NCI-H2029 treated with DMSO at 0.1 percent for 48 hours (cell line): ENCODE results near the gene PLEKHM3.
A peak's percentile ranks its signal among the peaks of the same experiment; 100 is the strongest.
"Not testable (repeated sequence)": the region's sequence is repeated elsewhere in the genome, so short reads cannot be mapped to it uniquely, and the experiment has no call there.

Experiments used
- DNase-seq: peaks from one replicate; lab custom pipeline; 2025; lab: John Stamatoyannopoulos, UW

Gene PLEKHM3

DNA sequence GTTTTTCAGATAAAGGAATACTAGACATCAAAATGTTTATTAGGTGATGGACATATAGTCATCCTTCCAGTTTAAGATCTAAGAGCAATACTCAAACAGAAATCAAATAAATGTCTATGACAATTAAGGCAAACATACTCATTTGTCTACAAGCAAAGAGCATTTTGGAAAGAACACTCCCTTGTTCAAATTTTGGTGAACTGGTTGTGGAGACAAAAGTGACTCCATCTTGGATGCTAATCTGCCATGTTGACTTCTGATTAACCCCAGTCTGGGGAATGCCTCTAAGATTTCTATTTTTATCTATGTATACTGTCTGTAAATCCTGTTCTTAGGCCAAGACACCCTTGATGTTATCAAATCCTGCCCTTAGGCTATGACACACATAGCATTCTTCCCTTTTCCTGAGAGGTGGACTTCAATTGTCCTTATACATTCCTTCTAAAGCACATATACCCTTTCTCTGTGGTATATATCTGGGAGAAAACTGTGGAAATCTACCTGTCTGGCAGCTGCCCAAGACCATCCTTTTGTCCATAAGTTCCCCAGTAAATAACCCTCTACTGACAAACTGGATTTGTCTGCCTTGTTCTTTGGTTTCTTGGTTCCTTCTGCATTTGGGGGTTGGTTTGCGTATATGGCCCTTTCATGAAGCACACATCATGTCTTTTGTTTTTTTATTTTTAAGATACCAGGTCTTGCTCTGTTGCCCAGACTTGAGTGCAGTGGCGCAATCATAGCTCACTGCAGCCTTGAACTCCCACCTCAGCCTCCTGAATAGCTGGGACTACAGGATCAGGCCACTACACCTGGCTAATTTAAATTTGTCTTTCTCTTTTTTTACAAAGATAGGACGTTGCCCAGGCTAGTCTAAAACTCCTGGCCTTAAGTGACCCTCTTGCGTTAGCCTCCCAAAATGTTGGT, 12.5 kb upstream of the PLEKHM3 start:
- no peak for DNase-seq

DNA sequence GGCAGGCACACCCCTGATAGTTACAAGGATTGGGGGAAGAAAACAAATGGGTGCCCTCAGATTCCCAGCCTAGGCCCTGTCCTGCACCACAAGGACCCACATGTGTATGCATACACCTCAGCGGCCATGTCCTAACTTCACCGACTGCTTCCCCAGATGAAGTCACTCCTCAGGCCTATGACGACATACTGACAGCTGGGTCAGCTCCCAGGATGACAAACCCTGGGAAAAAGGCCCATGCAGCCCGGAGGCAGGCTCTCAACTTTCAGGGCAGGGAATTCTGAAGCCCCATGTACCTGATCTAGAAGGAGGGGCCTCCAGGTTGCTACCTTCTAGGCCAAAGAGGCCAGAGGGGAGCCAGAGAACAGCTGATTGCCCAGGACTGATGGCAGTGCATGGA, 11.0 kb upstream of the PLEKHM3 start:
- no peak for DNase-seq

DNA sequence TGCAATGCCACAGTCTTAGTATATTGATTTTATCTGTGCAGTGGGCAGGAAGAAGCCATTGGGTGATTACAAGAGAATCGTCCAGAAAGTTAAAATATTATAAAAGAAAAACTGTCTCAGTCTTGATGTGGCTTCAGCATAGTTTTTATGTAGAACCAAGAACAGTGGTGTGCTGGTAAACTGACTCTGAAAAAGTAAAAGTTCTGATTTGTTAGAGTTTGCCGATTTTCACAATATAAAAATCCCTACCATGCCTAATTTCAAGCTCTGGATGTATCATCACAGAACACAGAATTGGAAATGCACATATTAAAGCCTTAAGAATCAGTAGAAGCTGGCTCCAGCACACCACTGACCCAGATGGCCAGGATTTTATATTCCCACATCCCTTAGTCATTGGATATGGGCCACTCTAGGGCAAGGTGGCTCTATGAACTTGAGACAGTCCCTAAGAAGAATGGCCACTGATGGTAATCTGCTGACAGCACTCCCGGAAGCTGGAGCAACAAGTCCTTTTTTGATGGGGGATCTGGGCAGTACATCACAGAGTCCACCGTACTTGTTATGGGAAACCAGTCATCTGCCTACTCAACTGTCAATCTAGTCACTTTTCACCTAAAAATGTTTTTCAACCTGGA, 9.3 kb upstream of the PLEKHM3 start:
- no peak for DNase-seq

DNA sequence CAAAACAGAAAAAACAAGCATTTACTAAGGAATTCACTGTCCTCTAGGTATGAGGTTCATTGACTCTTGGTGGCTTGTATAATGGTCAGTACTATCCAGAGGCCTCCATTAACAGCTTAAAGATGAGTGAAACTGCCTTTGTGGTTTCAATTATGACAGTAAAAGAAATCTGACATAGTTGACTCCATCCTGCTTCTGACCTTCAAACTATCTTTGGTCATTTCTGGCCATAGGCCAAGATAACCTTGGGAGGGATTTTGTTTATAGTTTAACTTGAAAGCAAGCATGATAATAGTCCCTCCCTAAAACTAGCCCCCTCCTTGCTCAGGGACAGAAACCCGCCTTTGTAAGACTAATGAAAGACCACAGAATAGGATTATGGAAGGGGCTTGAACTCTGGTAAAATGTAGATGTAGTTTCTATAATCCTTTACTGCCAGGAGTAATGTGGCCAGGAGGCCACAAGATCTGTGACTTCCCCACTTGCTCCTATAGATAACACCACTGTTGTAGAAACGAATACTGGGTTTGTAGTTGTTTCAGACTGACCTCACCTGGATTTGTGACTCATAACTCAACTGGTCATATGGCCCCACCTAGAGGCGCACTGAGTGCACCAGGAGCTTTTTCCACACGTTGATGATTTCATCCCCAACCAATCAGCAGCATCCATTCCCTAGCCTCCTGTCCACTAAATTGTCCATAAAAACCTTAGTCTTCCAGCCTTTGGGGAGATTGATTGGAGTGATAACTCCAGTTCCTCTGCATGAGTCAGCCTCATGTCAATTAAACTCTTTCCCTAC, 8.6 kb upstream of the PLEKHM3 start:
- no peak for DNase-seq

DNA sequence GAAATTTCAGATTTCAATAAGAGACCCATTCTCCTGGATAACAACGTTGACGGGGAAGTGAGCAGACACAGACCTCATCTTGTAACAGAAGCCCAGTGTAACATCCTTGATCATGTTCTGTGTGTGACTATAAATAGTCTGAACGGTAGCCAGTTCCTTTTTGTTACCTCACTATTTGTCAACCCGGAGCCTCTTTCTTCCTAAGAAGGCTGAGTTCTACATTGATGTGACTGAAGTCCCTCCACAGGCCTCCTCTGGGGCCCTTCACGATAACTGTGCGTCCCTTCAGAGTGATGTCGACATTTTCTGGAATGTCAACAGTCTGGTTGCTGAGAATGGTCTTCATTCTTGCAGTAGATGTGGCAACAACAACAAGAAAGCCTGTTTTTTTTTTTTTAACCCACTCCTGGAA, 6.3 kb upstream of the PLEKHM3 start:
- DNase-seq, result no peak

DNA sequence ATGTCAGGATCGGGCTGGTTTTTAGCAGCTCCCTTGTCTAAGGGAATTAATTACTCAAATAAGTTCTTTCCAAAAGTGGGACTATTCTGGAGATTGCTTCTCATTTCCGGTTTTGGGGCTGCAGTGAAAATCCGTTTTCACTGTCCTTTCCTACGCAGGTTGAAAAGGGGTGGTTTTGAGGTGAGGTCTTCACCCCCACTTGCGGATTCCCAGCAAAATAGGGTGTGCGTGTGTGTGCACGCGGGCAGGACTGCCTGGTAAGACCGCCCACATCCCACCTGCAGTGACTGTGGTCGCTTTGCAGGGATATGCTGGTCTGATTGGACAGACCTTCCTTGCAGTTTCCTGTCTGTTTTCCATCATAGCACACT, 472 bp upstream of the PLEKHM3 start:
- no peak for DNase-seq

DNA sequence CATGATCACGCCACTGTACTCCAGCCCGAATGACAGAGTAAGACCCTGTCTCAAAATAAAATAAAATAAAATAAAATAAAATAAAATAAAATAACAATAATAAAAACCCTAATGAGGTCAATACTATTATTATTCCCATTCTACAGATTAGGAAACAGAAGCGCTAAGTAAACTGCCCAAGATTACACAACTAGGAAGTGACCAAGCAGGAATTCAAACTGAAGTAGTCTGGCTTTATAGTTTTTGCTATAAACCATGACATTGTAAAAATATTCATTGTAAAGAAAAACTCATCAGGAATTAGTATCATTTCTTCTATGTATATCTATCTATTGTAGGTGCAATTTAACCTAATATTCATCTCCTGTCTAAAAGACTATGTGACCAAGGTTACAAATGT, 1.2 kb downstream of the PLEKHM3 start:
- DNase-seq, result no peak

DNA sequence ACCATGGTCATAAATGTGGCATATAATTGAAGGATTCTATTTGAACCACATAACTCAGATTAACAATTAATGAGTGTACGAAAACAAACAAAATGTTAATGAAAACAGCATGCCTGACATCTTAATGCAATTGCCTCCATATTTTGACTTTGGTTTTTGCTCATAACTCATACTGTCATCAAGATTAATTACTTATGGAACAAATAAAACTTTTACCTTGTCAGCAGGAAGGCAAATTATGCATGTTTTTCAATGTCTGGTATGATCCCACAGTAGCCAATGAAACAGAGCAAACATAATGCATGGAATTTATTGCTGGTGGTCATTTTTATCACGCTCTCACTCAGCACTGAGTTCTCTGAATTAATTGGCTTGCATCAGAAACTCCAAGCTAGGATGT, 5.1 kb downstream of the PLEKHM3 start:
- DNase-seq, result no peak

DNA sequence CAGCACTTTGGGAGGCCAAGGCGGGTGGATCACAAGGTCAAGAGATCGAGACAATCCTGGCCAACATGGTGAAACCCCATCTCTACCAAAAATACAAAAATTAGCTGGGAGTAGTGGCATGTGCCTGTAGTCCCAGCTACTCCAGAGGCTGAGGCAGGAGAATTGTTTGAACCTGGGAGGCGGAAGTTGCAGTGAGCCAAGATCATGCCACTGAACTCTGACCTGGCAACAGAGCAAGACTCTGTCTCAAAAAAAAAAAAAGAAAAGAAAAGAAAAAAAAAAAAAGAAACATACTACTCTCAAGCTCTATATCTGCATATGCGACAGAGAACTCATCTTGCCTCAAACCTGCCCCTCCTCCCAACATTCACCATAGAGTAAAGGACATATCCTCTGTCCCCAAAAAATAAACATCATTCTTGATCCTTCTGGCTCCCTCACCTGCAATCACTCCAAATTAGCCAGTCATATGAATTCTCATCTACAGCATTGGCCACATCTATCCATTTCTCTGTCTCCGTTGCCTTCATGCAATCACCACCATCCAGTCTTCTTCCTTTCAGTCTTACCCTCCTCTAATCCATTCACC, 7.1 kb downstream of the PLEKHM3 start:
- DNase-seq, result not testable (repeated sequence)

DNA sequence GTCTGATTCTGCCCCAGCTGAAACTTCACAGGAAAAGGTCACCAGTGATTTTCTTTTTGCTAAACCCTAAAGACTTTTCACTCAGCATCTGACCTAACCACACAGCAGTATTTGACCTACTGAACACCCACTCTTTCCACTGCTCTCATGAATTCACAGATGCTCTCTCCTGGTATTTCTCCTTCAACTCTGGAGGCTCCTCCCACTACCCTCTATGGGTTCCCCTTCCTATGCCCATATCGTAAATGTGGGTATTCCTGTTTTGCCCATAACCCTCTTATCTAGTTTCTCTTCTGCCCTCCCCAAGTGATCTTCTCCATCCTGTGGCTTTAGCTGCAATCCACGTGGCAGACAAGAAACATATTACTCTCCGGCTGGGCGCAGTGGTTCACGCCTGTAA, 7.6 kb downstream of the PLEKHM3 start:
- DNase-seq, result no peak

DNA sequence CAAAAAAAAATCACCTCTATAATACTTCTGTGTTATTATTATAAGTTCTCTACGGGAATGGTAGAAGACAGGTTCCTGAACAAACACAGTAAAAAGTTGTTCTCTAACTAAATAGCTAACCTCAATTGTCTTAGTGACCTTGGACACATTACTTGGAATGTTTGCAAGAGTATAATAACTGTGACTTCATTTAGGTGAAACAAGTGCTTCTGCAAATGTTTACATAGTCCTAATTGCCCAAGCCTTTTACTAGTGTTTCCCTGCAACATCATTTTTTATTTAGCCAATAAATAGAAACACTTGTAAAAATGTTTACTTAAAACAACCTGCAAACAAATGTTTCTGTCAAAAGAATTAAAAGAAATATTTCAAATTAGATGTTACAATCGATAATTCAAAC, 9.9 kb downstream of the PLEKHM3 start:
- DNase-seq, result peak; percentile 45

DNA sequence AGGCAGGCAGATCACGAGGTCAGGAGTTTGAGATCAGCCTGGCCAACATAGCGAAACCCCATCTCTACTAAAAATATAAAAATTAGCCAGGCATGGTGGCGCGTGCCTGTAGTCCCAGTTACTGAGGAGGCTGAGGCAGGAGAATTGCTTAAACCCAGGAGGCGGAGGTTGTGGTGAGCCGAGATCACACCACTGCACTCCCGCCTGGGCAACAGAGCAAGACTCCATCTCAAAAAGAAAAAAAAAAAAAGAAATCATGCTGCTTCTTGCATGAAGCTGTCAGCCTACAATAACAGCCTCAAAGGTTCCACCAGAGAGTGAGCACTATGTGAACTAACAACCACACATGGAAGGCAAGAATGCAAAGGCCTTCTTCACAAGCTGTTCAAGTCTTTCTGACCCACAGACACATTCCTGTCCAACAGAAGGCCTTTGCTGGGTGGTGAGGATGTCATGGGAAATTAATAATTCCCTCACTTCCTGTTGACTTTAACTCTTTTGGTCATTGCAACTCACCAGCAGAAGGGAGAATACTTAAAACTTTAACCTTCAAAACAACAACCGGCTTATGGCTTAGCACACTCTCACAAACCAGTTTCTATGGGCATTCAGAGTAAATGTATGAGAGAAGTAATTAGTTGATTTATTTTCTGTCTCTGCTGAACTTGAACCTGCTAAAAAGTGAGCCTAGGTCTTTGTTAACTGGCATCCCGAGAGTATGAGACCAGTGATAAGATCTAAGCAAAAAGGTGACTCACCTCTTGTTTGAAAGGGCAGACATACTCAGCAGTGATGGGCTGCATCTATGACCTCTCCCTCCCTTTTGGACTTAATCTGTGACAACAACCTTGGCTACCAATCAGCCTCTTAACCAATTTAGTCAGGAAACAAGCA, 11.8 kb downstream of the PLEKHM3 start:
- peak; percentile 8 for DNase-seq

DNA sequence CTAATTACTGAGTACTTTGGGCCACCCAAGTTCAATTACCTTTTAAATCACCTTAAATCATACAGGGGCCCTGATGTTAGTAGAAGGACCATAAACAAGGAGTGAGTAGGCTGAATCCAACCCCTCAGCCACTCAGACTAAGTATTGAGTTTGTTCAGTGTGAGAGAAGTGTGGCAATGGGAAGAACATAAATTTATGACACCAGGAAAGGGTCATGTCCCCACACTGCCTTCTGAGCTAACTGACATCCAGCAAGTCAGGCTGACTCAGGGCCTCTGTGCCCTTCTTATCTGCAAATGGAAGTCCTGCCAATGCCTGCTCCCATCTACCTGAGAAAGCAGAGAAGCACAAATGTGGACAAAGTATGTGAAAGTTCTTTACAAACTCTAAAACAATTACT, 12.9 kb downstream of the PLEKHM3 start:
- DNase-seq, result no peak

DNA sequence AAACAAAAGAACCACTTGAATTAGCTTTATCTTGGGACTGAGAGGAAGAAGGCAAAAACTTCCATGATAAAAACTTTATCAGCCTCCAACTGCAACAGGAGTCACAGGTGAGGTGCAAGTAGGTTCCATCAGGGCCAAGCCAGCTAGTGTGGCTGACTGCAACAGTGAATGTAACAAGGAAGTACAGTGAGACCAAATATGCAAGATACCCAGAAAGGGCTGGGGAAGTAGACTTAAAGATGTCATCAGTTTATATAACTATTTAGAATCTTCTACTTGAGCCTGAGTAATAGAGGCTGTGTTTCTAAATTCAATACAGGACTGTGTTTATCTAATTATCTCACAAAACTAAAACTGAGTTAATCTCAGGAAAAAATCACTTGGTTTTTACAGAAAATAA, 14.8 kb downstream of the PLEKHM3 start:
- no peak for DNase-seq

DNA sequence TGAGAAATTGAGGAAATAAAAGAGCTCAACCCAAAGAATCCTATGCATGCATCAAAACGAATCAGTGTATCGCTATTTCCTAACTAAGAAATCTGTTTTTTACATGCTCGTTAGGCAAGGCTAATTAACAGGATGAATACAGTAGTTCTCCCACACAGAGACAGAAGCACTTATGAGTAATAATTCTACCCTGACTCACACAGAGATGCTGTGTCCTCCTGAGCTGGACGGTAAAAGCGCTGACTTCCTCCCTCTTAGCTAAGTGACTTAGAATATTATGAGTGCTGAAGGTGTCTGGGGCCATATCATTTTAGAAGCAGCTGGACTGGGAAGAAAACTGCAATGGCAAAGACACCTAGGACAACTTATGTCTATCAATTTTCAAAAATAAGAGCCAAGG, 18.5 kb downstream of the PLEKHM3 start:
- no peak for DNase-seq

DNA sequence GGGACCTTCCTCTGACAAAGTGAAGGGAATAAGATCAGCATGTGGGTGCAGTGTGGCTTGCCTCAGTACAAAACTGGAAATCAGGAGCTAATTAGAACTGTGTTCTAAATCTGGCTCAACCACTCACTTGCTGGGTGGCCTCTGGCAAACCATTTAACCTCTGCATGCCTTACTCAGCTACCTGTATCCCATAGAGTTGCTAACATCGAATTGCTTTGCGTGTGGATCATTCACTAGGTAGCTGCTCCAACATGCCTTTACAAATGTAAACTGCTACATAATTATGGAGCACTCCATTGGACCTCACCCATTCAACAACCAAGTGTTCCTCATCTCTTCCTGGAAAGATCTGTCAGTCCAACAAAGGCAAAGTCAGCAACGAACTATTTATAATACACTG, 19.0 kb downstream of the PLEKHM3 start:
- DNase-seq, result no peak

DNA sequence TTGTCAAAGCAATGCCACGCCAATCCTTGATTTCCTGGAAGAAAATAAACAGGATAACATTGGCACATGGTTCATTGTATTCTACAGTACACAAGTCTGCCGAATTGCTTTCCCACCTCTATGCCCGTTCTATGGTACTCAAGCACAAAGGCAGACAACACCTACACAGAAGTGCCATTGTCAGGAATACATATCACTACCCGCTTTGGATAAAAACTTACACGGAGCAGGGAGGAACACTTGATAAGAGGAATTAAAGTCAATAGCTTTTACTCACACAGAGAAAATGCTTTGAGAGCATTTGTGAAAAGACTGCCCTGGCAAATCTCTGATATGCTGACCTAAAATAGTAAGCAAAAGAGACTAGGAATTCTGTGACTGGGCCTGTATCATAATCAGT, 23.4 kb downstream of the PLEKHM3 start:
- no peak for DNase-seq

DNA sequence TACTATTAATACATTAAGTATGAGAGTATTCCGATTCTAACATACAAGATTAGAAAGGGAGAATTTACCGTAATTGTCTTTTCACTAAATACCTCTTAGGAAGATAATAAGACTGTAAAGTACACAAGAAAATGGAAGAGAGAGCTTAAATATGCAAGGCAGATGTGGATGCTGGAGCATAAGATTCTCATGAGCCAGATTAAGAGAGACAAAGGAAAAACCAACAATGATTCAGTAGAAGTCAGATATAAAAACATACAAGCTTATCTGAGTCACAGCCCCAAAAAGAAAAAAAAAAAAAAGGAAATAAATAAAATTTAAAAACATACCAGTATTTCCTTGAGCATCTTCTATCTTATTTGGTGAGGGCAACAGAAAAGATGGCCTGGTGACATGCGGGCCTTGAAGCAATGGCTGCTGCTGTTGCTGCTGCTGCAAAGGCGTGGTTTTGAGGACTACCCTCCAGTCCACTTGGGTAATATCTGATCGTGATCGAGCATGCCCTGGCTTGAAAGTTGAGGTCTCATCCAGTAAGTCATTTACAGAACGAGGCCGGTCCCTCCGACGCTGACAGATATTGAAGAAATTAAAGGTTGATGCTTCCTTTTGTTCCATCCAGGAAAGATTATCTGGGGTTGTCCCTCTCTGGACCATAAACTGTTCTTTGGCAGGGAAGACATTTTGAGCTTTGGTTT, 24.5 kb downstream of the PLEKHM3 start:
- no peak for DNase-seq

DNA sequence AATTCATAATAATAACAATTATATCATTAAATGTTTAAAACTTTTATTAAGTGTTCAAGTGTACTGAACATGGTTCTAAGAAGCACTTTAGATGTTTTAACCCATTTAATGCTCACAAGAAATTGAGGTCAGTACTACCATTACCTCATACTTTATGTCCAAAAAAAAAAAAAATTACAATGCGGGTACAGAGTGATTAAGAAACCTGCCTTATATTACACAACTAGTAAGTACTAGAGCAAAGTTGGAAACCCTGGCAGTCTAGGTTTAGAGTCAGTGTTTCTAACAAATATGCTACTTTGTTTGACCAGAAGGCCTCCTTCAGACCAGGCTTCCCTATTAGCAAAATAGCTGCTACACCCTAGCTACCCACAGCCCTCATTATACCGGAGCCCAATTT, 28.5 kb downstream of the PLEKHM3 start:
- DNase-seq, result no peak

DNA sequence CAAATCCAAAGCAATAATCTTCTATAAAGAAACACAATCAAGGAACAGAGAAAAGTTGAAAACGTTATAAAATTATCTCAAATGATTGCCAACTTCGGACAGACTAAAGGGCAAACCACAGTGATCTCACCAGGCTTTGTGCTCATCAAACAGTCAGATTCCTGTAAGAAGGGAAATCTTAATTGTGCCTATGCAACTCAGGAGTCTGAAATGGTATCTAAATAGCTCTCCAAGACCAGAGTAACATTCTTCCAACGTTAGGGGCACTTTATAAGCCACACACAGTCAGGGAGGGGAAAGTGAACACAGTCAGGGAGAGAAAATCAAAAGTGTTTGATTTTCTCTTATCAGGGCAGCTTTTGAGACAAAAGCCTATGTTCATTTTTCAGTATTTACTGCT, 29.4 kb downstream of the PLEKHM3 start:
- no peak for DNase-seq
